NCI-H2107 (cell line): ENCODE data around the gene MEGF8.
"Not testable (repeated sequence)": the region's sequence is repeated elsewhere in the genome, so short reads cannot be mapped to it uniquely, and the experiment has no call there.

Source experiments
- DNase-seq: peaks from one replicate; lab custom pipeline; 2025; lab: John Stamatoyannopoulos, UW

Gene MEGF8

DNA sequence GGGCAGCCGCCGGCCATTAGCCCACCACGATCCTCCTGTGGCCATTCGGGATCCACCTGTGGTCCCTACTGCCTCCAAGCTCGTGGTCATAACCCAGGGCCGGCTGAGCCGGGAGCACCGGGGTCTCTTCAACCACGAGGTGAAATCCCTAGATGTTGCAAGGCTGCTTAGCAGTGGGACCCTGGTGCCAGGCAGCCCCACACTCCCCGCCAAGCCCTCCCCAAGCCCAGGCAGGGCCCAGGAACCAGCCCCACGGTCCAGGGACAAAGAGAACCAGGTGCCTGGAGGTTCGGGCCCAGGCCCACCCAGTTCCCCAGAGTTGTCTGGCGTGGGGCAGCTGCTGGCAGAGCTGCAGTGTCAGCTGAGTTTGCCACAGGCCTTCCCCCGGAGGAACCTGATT lies 15.7 kb upstream of the MEGF8 start:
- DNase-seq: no peak

DNA sequence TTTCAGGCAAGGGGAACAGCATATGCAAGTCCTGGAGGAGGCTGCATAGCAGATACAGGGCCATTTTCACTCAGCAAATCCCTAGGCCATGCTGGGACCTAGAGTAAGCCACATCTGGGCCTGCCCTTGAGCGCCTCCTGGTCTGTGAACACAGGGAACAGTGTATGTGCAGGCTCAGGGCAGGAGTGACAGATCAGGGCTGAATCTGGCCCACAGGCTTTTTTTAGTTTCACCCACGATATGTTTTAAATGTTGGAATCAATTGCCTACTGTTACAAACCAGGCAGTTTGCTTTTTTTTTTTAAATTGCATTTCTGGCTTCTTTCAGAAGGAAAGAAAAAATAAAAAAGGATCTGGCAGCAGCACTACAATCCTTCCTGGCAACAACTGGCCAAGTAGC lies 13.8 kb upstream of the MEGF8 start:
- no peak for DNase-seq

DNA sequence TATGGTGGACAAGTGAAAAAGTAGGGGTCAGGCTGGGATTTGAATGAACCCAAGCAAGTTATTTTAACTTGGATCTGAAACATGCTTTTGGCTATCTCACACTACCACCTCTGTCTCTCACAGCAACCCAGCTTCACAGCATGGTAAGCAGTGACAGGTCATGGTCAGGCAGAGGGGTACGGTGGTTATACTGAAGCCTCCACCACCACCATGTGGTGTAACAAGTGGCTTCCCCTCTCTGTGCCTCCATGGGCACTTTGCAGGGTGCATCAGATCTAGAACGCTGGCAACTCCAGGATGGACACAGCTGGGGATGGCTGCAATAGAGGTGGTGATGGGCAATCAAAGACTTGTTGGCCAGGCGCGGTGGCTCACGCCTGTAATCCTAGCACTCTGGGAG lies 13.1 kb upstream of the MEGF8 start:
- no peak for DNase-seq

DNA sequence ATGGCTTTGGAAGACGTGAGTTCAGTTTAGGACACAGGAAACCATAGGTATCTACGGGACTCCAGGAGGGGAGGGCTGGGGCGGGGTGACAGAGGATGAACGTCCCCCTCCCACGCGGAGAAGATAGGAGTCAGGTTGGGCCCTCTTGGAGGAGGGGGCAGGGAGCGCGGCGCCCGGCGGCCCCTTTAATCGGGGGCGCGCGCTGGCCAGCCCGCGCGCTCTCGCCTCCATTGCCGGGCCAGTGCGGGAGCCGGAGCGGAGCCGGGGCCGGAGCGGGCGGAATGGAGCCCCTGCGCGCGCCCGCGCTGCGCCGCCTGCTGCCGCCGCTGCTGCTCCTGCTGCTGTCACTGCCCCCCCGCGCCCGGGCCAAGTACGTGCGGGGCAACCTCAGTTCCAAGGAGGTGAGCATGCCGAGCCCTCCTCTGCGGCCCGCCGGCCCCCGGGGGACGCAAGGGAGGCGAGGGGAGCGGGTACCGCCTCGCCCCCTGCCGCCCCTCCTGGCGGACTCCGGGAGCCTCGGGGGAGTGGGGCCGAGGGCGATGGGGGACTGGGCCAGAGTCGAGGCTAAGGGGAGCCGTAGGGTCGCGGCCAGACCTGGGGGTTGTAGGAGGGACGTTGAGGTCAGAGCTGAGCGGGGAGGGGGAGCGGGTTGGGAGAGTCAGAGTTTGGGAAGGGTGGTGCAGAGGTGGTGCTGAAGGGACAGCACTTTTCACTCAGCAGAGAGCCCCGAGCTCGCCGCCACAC lies 12.2 kb upstream of the MEGF8 start, which contains the start of gene TMEM145:
TSS of gene TMEM145 (plus strand) at position 214 of the 744 bp plus-strand sequence. CDS start at position 282, 68 bp downstream.
- DNase-seq: peak; percentile 33

DNA sequence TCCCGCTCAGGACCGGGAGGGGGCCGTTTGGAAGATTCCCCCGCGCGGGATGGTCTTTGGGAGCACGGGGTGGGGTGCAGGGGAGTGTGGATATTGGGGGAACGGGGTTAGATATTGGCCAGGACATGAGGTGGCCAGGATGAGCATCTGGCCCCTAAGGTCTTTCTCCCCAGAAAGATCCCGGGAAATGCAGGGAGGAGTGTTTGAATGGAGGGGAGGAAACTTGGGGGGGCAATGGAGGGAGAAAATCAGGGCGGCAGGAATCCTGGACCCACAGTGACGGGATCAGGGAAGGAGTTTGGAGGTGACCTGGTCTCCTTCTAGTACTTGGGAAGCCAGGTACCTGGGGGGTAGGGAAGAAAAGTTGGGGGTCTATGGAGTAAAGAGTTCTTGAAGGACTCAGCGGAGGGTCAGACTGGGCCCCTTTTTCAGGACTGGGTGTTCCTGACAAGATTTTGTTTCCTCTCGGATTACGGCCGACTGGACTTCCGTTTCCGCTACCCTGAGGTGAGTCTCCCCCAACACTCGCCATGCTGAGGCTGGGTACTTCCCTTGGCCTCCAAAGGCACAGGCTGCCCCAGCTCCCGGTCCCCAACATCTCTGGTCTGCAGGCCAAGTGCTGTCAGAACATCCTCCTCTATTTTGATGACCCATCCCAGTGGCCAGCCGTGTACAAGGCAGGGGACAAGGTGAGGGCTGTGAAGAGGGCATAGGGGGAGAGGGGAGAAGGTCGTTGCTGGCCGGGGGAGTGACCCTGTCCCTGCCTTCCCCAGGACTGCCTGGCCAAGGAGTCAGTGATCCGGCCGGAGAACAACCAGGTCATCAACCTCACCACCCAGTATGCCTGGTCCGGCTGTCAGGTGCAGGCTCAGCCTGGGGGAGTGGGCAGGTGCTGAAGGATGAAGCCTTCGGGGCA lies 11.3 kb upstream of the MEGF8 start:
- DNase-seq: no peak

DNA sequence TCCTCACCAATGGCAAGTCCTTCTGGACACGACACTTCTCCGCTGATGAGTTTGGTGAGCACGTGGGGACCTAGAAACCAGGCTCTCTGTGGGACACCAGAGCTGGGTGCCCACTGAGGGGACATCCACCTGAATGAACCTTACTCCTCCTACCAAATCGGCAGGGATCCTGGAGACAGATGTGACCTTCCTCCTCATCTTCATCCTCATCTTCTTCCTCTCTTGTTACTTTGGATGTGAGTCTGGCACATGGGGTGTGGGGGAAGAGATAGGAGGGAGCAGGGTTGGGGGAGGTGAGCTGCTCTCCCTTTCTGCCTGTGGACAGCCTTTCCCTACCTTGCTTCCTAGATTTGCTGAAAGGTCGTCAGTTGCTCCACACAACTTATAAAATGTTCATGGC lies 10.4 kb upstream of the MEGF8 start:
- no peak for DNase-seq

DNA sequence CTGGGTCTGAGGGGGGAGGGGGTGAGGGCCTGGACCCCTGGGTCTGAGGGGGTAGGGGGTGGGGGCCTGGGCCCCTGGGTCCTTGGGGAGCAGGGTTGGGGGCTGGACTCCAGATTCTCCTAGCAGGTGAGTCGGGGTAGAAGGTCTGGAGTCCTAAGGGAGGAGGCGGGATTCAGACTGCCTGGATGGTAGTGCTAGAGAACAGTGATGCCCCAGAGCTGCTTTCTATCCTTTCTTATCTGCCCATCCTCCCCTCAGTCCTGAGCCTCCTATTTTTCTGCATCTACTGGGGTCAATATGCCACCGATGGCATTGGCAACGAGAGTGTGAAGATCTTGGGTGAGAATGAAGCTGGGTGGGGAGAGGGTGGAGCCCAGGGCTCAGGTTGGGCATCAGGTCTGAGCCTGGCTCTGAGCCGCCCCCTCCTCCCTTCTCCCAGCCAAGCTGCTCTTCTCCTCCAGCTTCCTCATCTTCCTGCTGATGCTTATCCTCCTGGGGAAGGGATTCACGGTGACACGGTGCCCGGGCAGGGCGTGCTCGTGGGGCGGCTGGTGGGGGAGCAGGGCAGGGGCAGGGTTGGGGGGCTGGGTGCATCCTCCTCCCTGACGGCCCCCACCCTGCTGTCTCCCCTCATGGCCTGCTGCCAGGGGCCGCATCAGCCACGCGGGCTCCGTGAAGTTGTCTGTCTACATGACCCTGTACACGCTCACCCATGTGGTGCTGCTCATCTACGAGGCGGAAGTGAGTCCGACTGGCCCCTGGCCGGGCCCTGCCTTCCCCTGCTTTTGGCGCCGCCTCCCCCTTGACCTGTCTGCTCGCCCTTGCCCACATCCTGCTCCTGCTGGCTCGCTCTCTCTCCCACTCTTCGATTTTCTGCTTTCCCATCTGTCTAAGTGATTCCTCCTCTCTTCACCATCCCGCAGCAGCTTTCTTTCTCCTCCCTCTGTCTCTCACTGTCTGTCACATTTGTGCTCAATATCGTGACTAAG lies 8.9 kb upstream of the MEGF8 start:
- DNase-seq: no peak

DNA sequence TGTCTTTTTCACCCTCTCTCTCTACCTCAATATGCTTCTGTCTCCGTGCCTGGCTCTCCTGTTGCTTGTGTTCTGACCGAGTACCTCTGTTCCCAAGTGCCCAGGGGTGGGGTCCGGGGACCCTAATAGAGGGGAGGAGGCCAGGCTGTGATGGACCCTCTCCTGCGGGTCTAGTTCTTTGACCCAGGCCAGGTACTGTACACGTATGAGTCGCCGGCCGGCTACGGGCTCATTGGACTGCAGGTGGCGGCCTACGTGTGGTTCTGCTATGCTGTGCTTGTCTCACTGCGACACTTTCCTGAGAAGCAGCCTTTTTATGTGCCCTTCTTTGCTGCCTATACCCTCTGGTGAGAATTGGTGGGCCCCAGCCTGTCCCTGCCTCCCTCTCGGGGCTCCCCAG lies 7.9 kb upstream of the MEGF8 start:
- DNase-seq: no peak

DNA sequence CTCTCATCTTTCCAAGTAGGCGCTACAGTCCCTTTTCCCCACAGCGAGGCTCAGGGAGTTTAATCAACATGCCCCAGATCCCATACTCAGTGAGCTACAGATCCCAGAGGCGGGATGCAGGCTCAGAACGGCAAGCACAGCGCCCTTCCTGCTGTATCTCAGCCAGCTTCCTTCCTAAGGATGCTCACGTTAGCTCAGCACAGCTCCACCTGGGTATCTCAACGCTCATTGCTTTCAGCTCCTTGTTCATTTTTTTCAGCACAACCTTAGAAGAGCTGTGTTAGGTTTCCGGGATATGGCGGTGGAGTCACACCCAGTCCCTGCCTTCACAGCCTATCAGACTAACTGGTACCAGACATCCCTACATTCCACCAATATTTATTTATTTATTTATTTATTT lies 3.1 kb upstream of the MEGF8 start:
- no peak for DNase-seq

DNA sequence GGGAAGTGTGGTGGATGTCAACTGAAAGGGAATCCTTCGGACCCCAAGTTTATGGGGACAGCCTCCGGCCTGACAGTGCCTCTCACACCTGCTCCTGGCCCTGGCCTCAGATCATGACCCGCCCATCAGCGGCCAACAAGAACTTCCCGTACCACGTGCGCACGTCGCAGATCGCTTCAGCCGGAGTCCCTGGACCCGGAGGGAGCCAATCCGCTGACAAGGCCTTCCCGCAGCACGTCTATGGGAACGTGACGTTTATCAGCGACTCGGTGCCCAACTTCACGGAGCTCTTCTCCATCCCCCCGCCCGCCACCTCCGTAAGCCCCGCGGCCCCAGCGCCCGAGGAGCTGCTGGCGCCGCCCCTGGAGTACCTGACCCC lies 2.0 kb upstream of the MEGF8 start:
- DNase-seq: no peak

DNA sequence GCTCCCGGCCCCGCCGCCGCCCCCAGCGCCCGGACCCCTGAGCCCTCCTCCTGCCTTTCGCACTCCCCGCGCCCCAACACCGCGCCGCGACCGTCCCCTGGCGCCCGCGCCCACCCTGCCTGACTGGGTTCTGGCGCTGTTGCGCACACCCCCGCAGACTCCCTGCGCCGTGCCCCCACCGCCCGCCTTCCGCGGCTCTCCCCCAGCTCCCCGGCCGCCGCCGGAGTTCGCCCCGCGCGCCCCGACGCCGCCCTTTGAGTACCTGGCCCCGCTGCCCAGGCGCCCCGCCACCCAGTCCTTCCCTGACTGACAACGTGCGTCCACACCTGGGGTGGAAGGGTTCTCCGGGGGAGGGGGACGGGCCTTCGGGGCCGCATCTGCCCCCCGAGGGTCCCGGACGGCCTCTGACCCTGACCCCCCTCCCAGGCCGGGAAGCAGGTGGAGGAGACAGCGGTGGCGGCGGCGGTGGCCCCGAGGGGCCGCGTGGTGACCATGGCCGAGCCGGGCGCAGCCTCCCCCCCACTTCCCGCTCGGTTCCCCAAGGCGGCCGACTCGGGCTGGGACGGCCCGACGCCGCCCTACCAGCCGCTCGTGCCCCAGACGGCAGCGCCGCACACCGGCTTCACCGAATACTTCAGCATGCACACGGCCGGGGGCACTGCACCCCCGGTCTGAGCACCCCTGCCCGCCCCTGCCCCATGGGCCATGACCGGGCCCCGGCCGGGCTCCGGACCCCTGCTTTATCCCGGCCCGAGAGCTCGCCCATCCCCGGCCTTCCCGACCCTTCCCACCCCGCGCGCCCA lies 1.4 kb upstream of the MEGF8 start:
- no peak for DNase-seq

DNA sequence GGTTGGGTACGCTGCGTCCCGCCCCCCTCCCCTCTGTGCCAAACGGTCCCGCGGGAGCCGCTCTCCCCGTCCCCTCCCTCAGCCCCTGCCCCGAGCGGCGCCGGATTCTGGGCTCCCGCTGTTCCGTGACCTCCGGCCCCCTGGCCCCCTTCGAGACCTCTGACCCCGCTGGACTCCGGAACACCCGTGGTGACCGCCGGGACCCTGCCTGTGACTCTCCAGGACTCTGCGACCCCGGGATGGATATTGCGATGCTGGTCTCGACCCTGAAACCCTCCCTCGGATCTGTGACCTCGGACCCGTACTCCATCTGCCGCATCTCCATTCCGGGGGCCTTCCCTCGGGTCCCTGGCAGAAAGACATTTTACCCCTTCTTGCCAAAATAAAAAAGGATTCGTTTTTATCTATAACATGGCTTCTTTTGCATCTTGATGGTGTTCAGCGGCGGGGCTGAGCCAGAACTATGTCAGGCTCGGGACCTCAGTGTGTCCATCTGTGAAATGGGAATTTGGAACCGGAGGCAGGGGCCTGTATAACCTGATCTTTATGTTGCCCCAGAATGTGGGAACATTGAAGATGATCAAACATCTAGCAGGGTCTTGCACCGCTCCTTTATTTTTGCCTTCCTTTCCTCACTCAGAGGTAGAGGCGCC lies 654 bp upstream of the MEGF8 start:
- DNase-seq: no peak

DNA sequence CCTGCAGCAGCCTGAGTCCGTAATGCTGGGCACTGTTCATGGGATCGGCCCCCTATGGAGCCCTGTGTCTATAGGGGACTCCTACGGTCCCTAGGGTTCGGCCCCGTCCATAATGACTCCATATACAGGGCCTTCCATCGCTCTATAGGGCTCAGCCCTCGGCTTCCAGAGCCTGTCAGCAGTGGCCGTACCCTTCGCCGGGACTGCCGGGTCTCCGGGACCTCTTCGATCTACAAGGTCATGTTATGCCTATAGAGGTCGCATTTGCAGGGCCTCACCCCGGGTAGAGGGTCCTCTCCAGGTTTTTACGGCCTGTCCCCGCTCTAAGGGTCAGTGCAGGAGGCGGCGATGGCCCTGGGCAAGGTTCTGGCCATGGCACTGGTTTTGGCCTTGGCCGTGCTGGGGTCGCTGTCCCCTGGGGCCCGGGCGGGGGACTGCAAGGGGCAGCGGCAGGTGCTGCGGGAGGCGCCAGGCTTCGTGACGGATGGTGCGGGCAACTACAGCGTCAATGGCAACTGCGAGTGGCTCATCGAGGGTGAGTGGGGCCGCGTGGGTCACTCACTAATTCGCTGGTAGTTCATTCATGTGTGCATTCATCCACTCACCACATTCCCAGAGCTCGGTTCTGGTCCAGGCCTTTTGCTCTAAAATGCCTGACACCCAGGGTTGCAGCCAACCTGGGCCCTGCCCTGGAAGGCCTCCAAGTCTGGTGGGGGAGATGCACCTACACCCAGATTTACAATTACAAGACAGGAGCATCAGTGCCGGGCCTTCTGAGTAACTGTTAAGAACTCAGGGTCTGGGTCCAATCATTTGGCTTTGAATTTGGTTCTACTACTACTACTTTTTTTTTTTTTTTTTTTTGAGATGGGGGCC lies 699 bp downstream of the MEGF8 start:
- DNase-seq: no peak

DNA sequence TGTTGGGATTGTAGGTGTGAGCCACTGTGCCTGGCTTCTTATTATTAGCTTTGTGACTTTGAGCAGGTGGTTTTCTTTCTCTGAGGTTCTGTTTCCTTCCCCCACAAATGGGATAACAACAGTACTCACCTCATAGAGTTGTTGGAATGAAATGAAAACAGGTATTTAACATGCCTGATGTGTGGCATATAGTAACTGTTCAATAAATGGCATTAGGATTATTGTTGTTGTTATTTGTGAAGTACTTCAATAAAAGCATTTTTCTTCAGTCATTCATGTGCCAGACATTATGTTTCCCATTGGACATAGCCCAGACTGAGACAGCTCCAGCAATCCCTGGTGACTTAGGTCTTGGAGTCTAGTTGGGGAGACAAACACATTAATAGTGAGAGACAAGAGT lies 1.5 kb downstream of the MEGF8 start:
- no peak for DNase-seq

DNA sequence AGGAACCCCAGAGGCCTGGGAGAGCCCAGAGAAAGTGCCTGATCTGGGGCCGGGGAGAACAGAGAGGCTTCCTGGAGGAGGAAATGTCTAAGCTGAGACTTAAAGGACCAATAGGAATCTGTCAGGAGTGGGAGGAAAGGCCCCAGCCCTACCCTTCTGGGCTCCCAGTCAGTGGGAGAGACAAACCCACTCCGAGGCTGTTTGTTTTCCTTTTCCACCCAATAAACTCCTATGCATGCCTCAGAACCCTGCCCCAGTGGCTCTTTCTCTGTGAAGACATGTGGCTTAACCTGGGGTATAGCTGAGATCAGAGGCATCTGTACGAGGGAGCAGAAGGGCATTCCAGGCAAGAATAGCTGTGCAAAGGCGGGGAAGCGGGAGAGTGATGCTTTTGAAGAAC lies 1.9 kb downstream of the MEGF8 start:
- no peak for DNase-seq

DNA sequence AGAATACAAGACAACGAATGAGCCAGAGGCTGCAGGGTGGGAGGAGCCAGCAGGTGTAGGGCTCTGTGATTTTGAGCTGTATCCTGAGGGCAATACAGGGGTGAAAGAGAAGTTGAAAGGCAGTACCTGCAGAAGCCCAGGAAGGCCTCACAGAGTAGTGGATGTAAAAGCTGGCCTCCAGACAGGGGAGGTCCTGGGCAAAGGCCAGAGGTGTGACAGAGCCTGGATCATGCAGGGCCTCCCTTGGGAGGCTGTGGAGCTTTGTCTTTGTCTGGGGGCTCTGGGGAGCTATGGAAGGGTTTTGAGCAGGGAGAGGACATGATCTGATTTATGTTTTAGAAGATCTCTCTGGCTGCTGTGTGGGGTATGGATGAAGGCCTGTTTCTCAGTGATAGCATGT lies 2.7 kb downstream of the MEGF8 start:
- DNase-seq: no peak

DNA sequence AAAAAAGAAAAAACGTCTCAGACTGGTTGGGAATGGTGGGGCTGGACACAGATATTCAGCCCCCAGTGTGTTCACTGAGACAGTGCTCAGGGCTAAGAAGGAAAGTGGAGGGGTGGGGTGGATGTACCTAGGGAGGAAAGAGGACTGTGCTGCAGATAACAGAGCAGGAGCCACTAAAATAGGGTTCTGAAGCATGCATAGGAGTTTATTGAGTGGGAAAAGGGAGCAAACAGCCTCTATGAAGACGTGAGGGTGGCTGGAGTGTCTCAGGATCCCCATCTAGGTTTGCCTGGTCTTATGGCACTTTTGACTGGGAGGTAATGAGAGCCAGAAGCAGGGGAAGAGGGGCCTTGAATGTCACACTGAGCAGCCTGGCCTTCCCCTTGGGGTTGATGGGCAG lies 3.4 kb downstream of the MEGF8 start:
- DNase-seq: no peak

DNA sequence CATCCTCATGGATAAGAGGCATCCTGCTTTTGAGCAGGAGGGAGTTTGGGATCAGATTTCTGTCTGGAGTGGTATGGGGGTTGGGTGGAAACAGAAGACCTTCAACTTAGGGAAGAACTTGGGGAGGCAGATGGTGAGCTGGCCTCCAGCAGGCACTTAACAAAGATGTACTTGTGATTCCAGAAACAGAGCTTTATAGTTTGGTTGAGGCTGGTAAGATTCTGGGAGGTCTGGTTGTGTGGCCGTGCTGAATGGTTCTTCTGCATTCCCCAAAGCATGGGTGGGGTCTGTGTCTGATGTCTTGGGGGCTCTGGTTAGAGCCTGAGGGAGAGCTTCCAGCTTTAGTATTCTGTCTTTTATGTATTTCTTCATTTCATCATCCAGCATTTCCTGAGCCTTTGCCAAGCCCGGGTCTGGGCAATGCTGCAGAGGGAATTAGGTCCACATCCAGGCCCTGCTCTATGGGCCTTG lies 4.8 kb downstream of the MEGF8 start:
- DNase-seq: peak; percentile 18

DNA sequence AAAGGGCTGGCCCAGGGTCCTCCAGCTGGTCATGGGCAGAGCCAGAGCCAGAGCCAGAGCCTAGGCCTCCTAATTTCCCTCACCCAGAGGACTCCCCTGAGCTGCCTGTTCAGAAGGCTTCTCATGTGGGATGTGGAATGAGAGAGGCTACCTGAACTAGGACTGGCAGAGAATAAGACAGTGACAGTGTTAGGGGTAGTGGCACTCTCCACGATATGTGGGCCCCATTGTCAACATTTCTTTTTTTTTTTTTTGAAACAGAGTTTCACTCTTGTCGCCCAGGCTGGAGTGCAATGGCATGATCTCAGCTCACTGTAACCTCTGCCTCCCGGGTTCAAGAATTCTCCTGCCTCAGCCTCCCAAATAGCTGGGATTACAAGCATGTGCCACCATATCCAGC lies 5.9 kb downstream of the MEGF8 start:
- DNase-seq: not testable (repeated sequence)

DNA sequence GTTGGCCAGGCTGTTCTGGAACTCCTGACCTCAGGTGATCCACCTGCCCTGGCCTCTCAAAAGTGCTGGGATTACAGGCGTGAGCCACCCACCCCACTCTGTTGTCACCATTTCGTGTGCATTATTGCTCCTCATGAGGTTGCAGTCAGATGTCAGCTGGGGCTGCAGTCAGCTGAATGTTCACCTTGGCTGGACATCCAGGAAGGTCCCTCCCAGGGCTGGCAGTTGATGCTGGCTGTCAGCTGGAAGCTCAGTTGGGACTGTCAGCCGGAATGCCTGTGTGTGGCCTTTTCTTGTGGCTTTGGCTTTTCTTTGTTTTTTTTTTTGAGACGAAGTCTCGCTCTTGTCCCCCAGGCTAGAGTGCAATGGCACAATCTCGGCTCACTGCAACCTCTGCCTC lies 6.6 kb downstream of the MEGF8 start:
- no peak for DNase-seq
